Measurements from ENCODE around the gene TMEFF1. TPM values are rescaled to one million over a fixed set of nuclear protein-coding genes. Genes with fewer than 3 reads are reported as not detected.
"Not testable (repeated sequence)": the region's sequence is repeated elsewhere in the genome, so short reads cannot be mapped to it uniquely, and the experiment has no call there.

TMEFF1 gene
- total RNA-seq, 1 donor from 2014 or later, result 9.1 TPM

DNA sequence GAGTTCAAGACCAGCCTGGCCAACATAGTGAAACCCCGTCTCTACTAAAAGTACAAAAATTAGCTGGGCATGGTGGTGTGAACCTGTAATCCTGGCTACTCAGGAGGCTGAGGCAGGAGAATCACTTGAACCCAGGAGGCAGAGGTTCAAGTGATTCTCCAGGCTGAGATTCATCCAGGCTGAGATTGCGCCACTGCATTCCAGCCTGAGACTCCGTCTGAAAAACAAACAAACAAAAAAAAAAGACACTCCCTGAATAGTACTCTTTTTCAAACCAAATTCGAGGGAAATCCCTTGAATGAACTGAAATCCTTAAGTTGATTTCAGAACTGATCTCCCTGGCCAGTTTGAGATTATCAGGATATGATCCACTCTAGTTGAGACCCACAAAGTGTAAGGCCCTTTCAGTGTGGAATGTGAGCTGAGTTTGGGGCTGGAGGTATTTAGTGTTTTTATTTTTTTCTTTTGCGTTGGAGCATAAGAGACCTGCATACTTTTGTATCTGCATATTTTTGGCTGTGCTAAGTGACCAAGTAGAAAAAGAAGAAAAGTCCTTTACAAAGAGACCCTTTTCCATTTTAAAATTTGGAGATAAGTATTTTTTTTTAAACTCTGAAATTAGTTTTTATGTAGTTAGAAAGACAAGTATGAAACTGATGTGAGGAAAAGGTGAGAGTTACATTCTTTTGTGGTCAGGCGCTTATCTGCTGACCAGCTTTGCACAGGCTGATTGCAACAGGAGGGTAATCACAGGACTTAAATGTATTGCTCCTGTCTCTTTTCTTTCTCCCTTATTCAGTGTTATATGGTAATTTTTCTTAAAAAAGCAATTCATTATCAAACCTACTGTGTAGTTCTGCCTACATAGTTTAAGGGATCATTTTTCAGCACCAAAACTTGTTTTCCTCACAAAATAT is 42.9 kb downstream of the TMEFF1 start:
- DNase-seq (ENCODE audit: extremely low spot score, unreplicated experiment), result no peak

GRCh38 chr9:100521282-100521681 is 48.3 kb downstream of the TMEFF1 start:
- no peaks in the 10 kb centered on the region for H3K4me1 Mint-ChIP-seq (ENCODE audit: unreplicated experiment)
- no peaks in the 10 kb centered on the region for H3K9me3 Mint-ChIP-seq (ENCODE audit: unreplicated experiment)
- no peak for TF ChIP-seq CTCF (IDR thresholded peaks at IDR 0.05)
- no peak overlapping the region for H3K27ac Mint-ChIP-seq (ENCODE audit: unreplicated experiment)
- DNase-seq (ENCODE audit: extremely low spot score, unreplicated experiment), result no peak
- no peaks in the 10 kb centered on the region for H3K27me3 Mint-ChIP-seq (ENCODE audit: unreplicated experiment)
- no peak overlapping the region for H3K4me3 Mint-ChIP-seq (ENCODE audit: unreplicated experiment)
- peaks cover 5% of the 10 kb centered on the region for H3K36me3 Mint-ChIP-seq (ENCODE audit: unreplicated experiment)

More for the DNA sequence above, 42.9 kb downstream of the TMEFF1 start:
- Mint-ChIP-seq H3K4me1 (ENCODE audit: unreplicated experiment) (no peaks in the 10 kb centered on the region), H3K27me3 (ENCODE audit: unreplicated experiment) (no peaks in the 10 kb centered on the region), H3K4me3 (ENCODE audit: unreplicated experiment) (no peak overlapping the region), H3K36me3 (ENCODE audit: unreplicated experiment) (peaks cover 6% of the 10 kb centered on the region), H3K9me3 (ENCODE audit: unreplicated experiment) (no peaks in the 10 kb centered on the region), H3K27ac (ENCODE audit: unreplicated experiment) (no peak overlapping the region)
- TF ChIP-seq CTCF (IDR thresholded peaks at IDR 0.05), result no peak

DNA sequence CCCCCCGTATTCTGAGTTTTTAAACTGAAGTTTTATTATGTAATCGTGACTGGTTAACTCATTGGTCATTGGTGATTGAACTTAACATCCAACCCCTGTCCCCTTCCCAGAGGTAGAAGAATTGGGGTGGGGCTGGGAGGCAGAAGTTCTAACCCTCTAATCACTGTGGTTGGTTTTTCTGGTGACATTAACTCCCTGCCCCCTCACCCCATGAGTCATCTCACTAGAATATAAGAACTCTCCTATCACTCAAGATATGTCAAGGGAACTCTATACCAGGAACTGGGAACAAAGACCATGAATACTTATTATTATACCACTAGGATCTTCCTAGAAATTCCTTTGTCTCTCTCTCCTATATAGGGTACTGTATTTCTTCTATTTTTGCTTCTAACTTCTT is 52.6 kb downstream of the TMEFF1 start:
- Mint-ChIP-seq H3K4me1 (ENCODE audit: unreplicated experiment) (no peaks in the 10 kb centered on the region), H3K27me3 (ENCODE audit: unreplicated experiment) (no peaks in the 10 kb centered on the region), H3K36me3 (ENCODE audit: unreplicated experiment) (peaks cover 10% of the 10 kb centered on the region), H3K4me3 (ENCODE audit: unreplicated experiment) (no peak overlapping the region), H3K27ac (ENCODE audit: unreplicated experiment) (no peak overlapping the region), H3K9me3 (ENCODE audit: unreplicated experiment) (no peaks in the 10 kb centered on the region)
- no peak for DNase-seq (ENCODE audit: extremely low spot score, unreplicated experiment)
- no peak for TF ChIP-seq CTCF (IDR thresholded peaks at IDR 0.05)

- peaks cover 10% of the 10 kb centered on the region for H3K36me3 Mint-ChIP-seq (ENCODE audit: unreplicated experiment)
- not testable (repeated sequence) for H3K4me3 Mint-ChIP-seq (ENCODE audit: unreplicated experiment)
Observed at GRCh38 chr9:100527180-100527794, 54.3 kb downstream of the TMEFF1 start.

GRCh38 chr9:100534401-100534800 is 61.5 kb downstream of the TMEFF1 start:
- Mint-ChIP-seq H3K4me3 (ENCODE audit: unreplicated experiment) (no peak overlapping the region), H3K9me3 (ENCODE audit: unreplicated experiment) (peaks cover 3% of the 10 kb centered on the region), H3K27ac (ENCODE audit: unreplicated experiment) (no peak overlapping the region), H3K4me1 (ENCODE audit: unreplicated experiment) (no peaks in the 10 kb centered on the region), H3K36me3 (ENCODE audit: unreplicated experiment) (peaks cover 3% of the 10 kb centered on the region), H3K27me3 (ENCODE audit: unreplicated experiment) (no peaks in the 10 kb centered on the region)
- no peak for TF ChIP-seq CTCF (IDR thresholded peaks at IDR 0.05)
- DNase-seq (ENCODE audit: extremely low spot score, unreplicated experiment), result no peak

More at GRCh38 chr9:100527180-100527794, 54.3 kb downstream of the TMEFF1 start:
- not testable (repeated sequence) for H3K27me3 Mint-ChIP-seq (ENCODE audit: unreplicated experiment); H3K4me1 Mint-ChIP-seq (ENCODE audit: unreplicated experiment); H3K27ac Mint-ChIP-seq (ENCODE audit: unreplicated experiment); H3K9me3 Mint-ChIP-seq (ENCODE audit: unreplicated experiment); DNase-seq (ENCODE audit: extremely low spot score, unreplicated experiment)
